Frontal cortex (tissue), 4 donors: Measurements from ENCODE around the gene SKP1. TPM values are rescaled to one million over a fixed set of nuclear protein-coding genes. Genes with fewer than 3 reads are reported as not detected.
"Not testable (repeated sequence)": the region's sequence is repeated elsewhere in the genome, so short reads cannot be mapped to it uniquely, and the experiment has no call there.

Experiments used
- DNase-seq, 2 donors: peaks; one replicate each; pipeline ENCODE4 v3.0.0; 2012; ENCODE audit warnings: low spot score in 2 of 2
- FAIRE-seq: peaks from 2 replicates; lab custom pipeline; 2012; peaks lifted over from hg19 to GRCh38; lab: Jason Lieb, UNC
- total RNA-seq: library from RNA; depleted of rRNA; stranded (reverse); fragments of >200 nt; gene quantifications from one replicate; pipeline ENCODE4 v1.2.3, GENCODE V29; 2014
- donor health status: control.
- donor health status: control.
- donor health status: control.

Gene SKP1
- total RNA-seq, 1 donor from 2014 or later, result 139 TPM

DNA sequence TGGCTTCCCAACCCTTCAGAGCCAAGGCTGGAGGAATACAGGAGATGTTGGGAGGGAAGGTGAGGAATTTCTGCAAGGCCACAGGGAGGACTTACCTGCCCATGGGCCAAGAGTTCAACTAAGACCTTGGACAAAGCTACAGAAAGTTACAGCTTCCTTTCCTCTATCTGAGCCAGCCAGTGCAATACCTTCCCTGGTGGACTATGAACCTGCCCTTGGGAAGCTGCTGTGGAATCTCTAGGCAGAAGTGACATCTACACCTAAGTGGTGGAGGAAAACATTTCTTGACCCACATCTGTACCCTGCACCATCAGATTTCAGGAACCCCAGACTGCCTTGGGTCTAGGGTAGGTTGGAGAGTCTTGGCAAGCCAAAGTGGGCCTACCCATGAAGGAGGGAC is 6.7 kb upstream of the SKP1 start:
- DNase-seq (no peak), FAIRE-seq (no peak)

- FAIRE-seq (no peak), DNase-seq (no peak)
Measured at GRCh38 chr5:134178096-134178419, 1.3 kb upstream of the SKP1 start.

GRCh38 chr5:134177369-134178095 is 782 bp upstream of the SKP1 start:
- DNase-seq, result no peak
- FAIRE-seq, result no peak

DNA sequence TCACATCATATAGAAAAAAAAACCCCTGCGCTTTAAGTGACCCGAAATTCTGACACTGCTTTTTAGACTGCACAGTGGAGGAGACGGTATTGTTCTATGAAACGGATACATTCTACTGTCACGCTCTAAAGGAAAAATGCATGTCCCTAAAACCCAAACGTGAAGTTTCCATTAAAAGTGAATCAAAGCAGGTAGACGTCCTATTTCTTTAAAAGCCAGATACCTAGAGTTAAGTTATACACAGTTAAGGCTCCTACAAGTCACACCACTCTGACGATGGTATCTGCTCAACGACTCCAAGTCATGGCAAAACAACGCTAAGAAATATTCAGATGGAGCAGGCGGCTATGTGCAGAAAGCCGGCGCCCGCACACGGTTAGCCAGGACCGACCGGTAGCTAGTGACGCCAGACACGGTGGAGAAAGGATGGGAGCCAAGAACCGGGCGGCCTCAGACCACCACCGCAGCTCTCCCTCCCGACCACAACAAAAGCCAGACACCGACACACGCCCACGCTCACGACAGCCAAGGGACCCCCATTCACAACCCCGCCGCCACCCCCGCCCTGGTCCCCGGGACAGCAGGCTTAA is 734 bp downstream of the SKP1 start:
- DNase-seq (peak in 1 of 2 donors; percentile 30), FAIRE-seq (no peak)

GRCh38 chr5:134174841-134175839 is 1.6 kb downstream of the SKP1 start:
- FAIRE-seq (no peak), DNase-seq (no peak)

DNA sequence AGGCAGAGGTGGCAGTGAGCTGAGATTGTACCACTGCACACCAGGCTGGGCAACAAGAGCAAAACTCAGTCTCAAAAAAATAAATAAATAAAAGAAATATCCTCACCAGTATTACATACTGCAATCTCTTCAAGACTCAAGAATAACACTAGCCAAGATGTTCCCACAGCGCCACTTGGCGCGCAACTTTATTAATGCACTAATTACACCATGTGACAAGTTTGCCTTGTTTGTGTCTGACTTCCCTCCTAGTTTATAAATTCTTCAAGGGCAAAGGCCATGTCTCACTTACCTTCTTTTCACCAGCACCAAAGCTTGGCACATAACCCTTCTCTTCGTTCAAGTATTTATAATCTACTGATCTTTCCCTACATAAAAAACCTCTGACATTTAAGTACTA is 4.8 kb downstream of the SKP1 start:
- no peak for FAIRE-seq
- DNase-seq, result no peak

- FAIRE-seq, result no peak
- DNase-seq, result no peak
Measured at GRCh38 chr5:134162592-134162991, 14.2 kb downstream of the SKP1 start.

GRCh38 chr5:134161513-134162395 is 15.0 kb downstream of the SKP1 start:
- FAIRE-seq, result no peak
- no peak for DNase-seq

- DNase-seq, result no peak
- FAIRE-seq, result no peak
Measured at GRCh38 chr5:134153657-134154056, 23.1 kb downstream of the SKP1 start.

DNA sequence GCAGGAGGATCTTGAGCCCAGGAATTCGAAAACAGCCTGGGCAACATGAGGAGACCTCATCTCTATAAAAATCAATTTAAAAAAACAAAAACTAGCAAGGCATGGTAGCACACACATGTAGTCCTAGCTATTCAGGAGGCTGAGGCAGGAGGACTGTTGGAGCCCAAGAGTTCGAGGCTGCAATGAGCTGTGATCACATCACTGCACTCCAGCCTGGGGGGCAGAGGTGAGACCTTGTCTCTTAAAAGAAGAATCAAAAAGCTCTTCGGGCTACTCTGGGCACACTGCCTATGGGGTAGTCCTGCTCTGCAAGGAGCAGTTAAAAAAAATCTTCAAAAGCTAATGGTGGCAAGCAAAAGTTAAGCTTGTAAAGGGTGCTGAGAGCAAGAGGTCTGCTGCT is 23.5 kb downstream of the SKP1 start:
- FAIRE-seq, result no peak
- DNase-seq, result no peak

- FAIRE-seq, DNase-seq: not testable (repeated sequence)
Measured at GRCh38 chr5:134152173-134152832, 24.4 kb downstream of the SKP1 start.

GRCh38 chr5:134151723-134152122 is 25.0 kb downstream of the SKP1 start:
- no peak for DNase-seq

GRCh38 chr5:134149571-134150303 is 27.0 kb downstream of the SKP1 start:
- DNase-seq, result no peak
- no peak for FAIRE-seq

More at GRCh38 chr5:134151723-134152122, 25.0 kb downstream of the SKP1 start:
- FAIRE-seq, result no peak

DNA sequence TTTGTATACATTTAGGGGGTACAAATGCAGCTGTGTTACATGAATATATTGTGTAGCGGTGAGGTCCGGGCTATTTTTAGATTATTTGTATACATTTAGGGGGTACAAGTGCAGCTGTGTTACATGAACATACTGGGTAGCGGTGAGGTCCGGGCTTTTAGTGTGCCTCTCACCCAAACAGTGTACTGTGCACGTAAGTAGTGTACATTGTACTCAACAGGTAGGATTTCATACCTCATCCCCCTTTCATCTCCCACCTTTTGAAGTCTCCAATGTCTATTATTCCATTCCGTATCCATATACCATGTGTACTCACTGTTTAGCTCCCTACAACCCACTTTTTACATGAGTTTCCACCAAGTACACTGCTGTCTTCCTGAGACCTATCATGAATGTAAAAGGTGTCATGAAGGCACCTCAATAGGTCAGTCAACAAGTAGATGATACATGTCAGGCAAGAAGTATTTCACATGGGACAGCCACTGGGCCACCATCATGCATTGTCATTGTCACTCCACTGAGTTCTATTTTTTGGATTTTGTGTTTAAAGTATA is 27.7 kb downstream of the SKP1 start:
- DNase-seq (no peak), FAIRE-seq (no peak)

DNA sequence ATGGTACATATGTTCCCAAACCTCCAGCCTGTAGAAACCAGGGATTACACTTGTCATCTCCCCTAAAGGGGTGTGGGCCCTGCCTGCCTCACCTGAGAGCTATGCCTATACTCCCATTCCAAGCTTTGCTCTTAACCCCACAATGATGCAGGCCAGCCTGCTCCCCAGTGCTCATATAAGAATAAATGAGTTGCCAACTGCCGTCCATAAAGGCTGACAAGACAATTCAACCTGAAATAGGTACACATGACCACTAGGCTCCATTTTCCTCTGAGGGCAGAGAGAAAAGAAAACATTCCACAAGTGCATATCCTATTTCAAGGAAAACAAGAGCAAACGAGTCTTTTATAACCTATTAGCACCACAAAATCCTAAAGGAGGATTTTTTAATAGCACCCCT is 28.4 kb downstream of the SKP1 start:
- FAIRE-seq, result no peak

GRCh38 chr5:134146651-134147518 is 29.9 kb downstream of the SKP1 start:
- DNase-seq (no peak), FAIRE-seq (no peak)

More for the DNA sequence above, 28.4 kb downstream of the SKP1 start:
- no peak for DNase-seq
